HG02981 (cell line): ENCODE measurements around the gene SLC38A6.

ENCODE experiments used
- ATAC-seq: cut with Tn5 transposase; IDR thresholded peaks from one replicate; pipeline ENCODE4 v1.9.1; 2021; ENCODE audit warnings: mild to moderate bottlenecking, moderate library complexity; ENCODE audit not compliant: unreplicated experiment

Gene SLC38A6

GRCh38 chr14:60975551-60975950 is 5.5 kb upstream of the SLC38A6 start:
- ATAC-seq, result no peak

GRCh38 chr14:60977847-60978246 is 3.2 kb upstream of the SLC38A6 start:
- no peak for ATAC-seq

GRCh38 chr14:60981633-60982455 is 799 bp downstream of the SLC38A6 start:
- ATAC-seq, result no peak

- ATAC-seq, result no peak
Observed at GRCh38 chr14:60984196-60984595, 3.2 kb downstream of the SLC38A6 start.

GRCh38 chr14:60986500-60986899 is 5.5 kb downstream of the SLC38A6 start:
- no peak for ATAC-seq

GRCh38 chr14:60989599-60989998 is 8.6 kb downstream of the SLC38A6 start:
- ATAC-seq, result no peak

GRCh38 chr14:60998617-60999016 is 17.6 kb downstream of the SLC38A6 start:
- ATAC-seq, result no peak

- no peak for ATAC-seq
Observed at GRCh38 chr14:60999536-60999935, 18.5 kb downstream of the SLC38A6 start.

GRCh38 chr14:61003571-61003970 is 22.5 kb downstream of the SLC38A6 start:
- no peak for ATAC-seq

GRCh38 chr14:61019537-61019936 is 38.5 kb downstream of the SLC38A6 start:
- ATAC-seq, result no peak

GRCh38 chr14:61025251-61026223 is 44.5 kb downstream of the SLC38A6 start:
- peak; percentile 64 for ATAC-seq

- ATAC-seq, result no peak
Observed at GRCh38 chr14:61026526-61026925, 45.5 kb downstream of the SLC38A6 start.

- no peak for ATAC-seq
Observed at GRCh38 chr14:61031026-61031425, 50.0 kb downstream of the SLC38A6 start.

GRCh38 chr14:61033054-61033453 is 52.0 kb downstream of the SLC38A6 start:
- ATAC-seq, result no peak

GRCh38 chr14:61033855-61034254 is 52.8 kb downstream of the SLC38A6 start:
- ATAC-seq, result no peak

GRCh38 chr14:61034416-61035120 is 53.5 kb downstream of the SLC38A6 start:
- peak; percentile 83 for ATAC-seq

GRCh38 chr14:61037215-61037614 is 56.2 kb downstream of the SLC38A6 start:
- ATAC-seq, result no peak

GRCh38 chr14:61041704-61042103 is 60.7 kb downstream of the SLC38A6 start:
- ATAC-seq, result no peak

- ATAC-seq, result no peak
Observed at GRCh38 chr14:61042220-61042619, 61.2 kb downstream of the SLC38A6 start.

- no peak for ATAC-seq
Observed at GRCh38 chr14:61043506-61043905, 62.5 kb downstream of the SLC38A6 start.

- no peak for ATAC-seq
Observed at GRCh38 chr14:61047021-61047420, 66.0 kb downstream of the SLC38A6 start.
